Measurements from ENCODE around the gene DTX1.

DNA sequence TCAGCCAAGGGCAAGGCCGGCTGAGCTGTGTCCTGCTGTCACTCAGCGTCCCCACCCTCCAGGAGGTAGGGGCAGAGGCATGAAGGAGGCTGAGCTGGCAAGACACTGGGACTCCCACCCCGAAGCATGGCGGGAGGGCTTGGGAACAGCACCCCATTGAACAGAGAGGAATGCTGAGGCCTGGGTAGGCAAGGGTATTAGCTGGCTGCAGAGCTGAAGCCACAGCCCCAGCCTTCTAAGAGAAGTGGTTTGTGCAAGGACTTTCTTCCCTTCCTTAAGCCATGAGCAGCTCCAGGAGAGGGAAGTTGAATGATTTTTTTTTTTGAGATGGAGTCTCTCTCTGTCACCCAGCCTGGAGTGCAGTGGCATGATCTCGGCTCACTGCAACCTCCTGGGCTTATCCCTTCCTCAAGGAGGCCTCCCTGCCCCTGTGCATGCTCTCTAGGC lies 86.4 kb downstream of the DTX1 start:
- TF ChIP-seq, protein P1, sequence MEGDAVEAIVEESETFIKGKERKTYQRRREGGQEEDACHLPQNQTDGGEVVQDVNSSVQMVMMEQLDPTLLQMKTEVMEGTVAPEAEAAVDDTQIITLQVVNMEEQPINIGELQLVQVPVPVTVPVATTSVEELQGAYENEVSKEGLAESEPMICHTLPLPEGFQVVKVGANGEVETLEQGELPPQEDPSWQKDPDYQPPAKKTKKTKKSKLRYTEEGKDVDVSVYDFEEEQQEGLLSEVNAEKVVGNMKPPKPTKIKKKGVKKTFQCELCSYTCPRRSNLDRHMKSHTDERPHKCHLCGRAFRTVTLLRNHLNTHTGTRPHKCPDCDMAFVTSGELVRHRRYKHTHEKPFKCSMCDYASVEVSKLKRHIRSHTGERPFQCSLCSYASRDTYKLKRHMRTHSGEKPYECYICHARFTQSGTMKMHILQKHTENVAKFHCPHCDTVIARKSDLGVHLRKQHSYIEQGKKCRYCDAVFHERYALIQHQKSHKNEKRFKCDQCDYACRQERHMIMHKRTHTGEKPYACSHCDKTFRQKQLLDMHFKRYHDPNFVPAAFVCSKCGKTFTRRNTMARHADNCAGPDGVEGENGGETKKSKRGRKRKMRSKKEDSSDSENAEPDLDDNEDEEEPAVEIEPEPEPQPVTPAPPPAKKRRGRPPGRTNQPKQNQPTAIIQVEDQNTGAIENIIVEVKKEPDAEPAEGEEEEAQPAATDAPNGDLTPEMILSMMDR (IDR thresholded peaks at IDR 0.05): no peak
- TF ChIP-seq EZH2 (IDR thresholded peaks at IDR 0.05; ENCODE audit: borderline replicate concordance, insufficient read depth, low read depth, low read length, poor library complexity, severe bottlenecking): no peak
